ENCODE measurements around the gene RIMS4.

- TF ChIP-seq CTCF (IDR thresholded peaks at IDR 0.05; ENCODE audit: low read depth, low read length, poor library complexity, severe bottlenecking) (no peak), EZH2phosphoT487 (IDR thresholded peaks at IDR 0.05; ENCODE audit: borderline replicate concordance, low read length) (no peak)
These were observed 66.3 kb downstream of the RIMS4 start for GRCh38 chr20:44743916-44744655.

All from DOHH2 (cell line).